H54 (cell line): ENCODE results near the gene SEC14L5.

ENCODE experiments used
- DNase-seq: peaks from one replicate; pipeline ENCODE4 v3.0.0; 2011; ENCODE audit warnings: low spot score, mixed read lengths; ENCODE audit not compliant: insufficient read length
- FAIRE-seq: peaks from 3 replicates; lab custom pipeline; 2011; peaks lifted over from hg19 to GRCh38; lab: Jason Lieb, UNC
- POLR2A ChIP-seq: IDR thresholded peaks from 2 replicates; pipeline ENCODE4 v1.6.1; 2011; ENCODE audit warnings: low read depth, mild to moderate bottlenecking, low read length

SEC14L5 gene

GRCh38 chr16:4989391-4990006 lies 31.4 kb downstream of the SEC14L5 start:
- DNase-seq (no peak), FAIRE-seq (no peak)
- no peak for TF ChIP-seq POLR2A

- TF ChIP-seq POLR2A, result no peak
- no peak for DNase-seq
- FAIRE-seq, result no peak
These were observed 32.3 kb downstream of the SEC14L5 start for GRCh38 chr16:4990415-4990814.

GRCh38 chr16:4991754-4992153 lies 33.6 kb downstream of the SEC14L5 start:
- TF ChIP-seq POLR2A, result no peak
- no peak for FAIRE-seq
- DNase-seq, result no peak

GRCh38 chr16:4994719-4995434 lies 36.7 kb downstream of the SEC14L5 start:
- FAIRE-seq, result no peak
- DNase-seq, result no peak
- no peak for TF ChIP-seq POLR2A

- no peak for TF ChIP-seq POLR2A
- no peak for FAIRE-seq
These were observed 42.5 kb downstream of the SEC14L5 start for GRCh38 chr16:5000573-5001001.

GRCh38 chr16:5001571-5001970 lies 43.4 kb downstream of the SEC14L5 start:
- FAIRE-seq (no peak), DNase-seq (no peak)
- TF ChIP-seq POLR2A, result no peak

More at GRCh38 chr16:5000573-5001001, 42.5 kb downstream of the SEC14L5 start:
- no peak for DNase-seq

GRCh38 chr16:5001986-5002385 lies 43.9 kb downstream of the SEC14L5 start:
- FAIRE-seq (no peak), DNase-seq (no peak)
- no peak for TF ChIP-seq POLR2A

- no peak for FAIRE-seq
- TF ChIP-seq POLR2A, result no peak
- no peak for DNase-seq
These were observed 44.6 kb downstream of the SEC14L5 start for GRCh38 chr16:5002699-5003143.

GRCh38 chr16:5003211-5003610 lies 45.1 kb downstream of the SEC14L5 start:
- TF ChIP-seq POLR2A, result no peak
- no peak for FAIRE-seq
- DNase-seq, result no peak

- TF ChIP-seq POLR2A, result no peak
- FAIRE-seq (no peak), DNase-seq (no peak)
These were observed 45.7 kb downstream of the SEC14L5 start for GRCh38 chr16:5003828-5004227.

GRCh38 chr16:5004311-5004710 lies 46.2 kb downstream of the SEC14L5 start:
- FAIRE-seq (no peak), DNase-seq (no peak)
- TF ChIP-seq POLR2A, result no peak

- FAIRE-seq (no peak), DNase-seq (no peak)
- TF ChIP-seq POLR2A, result no peak
These were observed 47.8 kb downstream of the SEC14L5 start for GRCh38 chr16:5005916-5006315.

- no peak for TF ChIP-seq POLR2A
- no peak for FAIRE-seq
- DNase-seq, result no peak
These were observed 48.4 kb downstream of the SEC14L5 start for GRCh38 chr16:5006348-5007193.

- TF ChIP-seq POLR2A, result no peak
- no peak for FAIRE-seq
- no peak for DNase-seq
These were observed 49.1 kb downstream of the SEC14L5 start for GRCh38 chr16:5007256-5007655.
